ENCODE data around the gene ZBTB8OS.
"Not testable (repeated sequence)": the region's sequence is repeated elsewhere in the genome, so short reads cannot be mapped to it uniquely, and the experiment has no call there.

Gene ZBTB8OS

GRCh38 chr1:32647308-32648134 is 2.8 kb downstream of the ZBTB8OS start:
- peak in 1 of 2 experiments; percentile 14 for DNase-seq

GRCh38 chr1:32644426-32644825 is 5.9 kb downstream of the ZBTB8OS start:
- no peak for DNase-seq

DNA sequence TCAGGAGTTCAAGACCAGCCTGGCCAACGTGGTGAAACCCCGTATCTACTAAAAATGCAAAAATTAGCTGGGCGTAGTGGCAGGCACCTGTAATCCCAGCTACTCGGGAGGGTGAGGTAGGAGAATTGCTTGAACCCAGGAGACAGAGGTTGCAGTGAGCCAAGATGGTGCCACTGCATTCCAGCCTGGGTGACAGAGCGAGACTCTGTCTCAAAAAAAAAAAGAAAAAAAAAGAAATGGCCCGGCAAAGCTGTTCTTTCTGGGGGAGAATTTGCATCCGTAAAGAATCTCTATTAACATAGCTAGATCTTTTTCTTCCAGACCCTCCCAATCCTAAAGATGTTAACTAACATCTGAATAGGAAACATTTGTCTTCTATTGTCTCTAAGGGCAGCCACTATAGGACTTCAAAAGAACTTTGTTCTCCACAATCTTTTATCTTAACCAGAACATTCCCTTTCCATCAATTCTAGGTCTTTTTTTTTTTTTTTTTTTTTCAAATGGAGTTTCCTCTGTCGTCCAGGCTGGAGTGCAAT is 8.0 kb downstream of the ZBTB8OS start:
- DNase-seq, result not testable (repeated sequence)

- no peak for DNase-seq
These were observed 10.8 kb downstream of the ZBTB8OS start for GRCh38 chr1:32639489-32640075.

DNA sequence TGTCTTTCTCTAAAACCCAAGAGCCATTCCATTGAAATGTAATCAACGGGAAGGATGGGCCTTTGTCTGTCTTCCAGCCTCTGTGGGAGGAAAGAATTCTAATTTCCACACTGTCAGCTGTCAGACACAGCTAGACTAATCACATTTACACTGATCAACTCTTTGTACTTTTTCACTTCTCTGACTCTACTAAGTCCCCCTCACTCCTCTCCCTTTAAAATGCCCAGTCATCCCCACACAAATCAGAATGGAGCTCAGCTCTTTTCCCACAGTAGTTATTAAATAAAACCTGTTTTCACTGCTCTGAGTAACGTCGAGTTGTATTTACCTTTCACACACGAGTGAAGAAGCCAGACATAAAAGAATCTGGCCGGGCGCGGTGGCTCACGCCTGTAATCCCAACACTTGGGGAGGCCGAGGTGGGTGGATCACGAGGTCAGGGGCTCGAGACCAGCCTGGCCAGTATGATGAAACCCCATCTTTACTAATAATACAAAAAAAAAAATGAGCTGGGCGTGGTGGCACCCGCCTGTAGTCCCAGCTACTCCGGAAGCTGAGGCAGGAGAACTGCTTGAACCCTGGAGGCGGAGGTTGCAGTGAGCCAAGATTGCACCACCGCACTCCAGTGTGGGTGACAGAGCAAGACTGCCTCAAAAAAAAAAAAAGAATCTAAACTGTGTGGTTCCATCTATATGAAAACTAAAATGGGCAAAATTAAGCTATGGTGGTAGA is 13.3 kb downstream of the ZBTB8OS start:
- DNase-seq, result no peak

GRCh38 chr1:32635508-32636277 is 14.7 kb downstream of the ZBTB8OS start:
- DNase-seq, result no peak

DNA sequence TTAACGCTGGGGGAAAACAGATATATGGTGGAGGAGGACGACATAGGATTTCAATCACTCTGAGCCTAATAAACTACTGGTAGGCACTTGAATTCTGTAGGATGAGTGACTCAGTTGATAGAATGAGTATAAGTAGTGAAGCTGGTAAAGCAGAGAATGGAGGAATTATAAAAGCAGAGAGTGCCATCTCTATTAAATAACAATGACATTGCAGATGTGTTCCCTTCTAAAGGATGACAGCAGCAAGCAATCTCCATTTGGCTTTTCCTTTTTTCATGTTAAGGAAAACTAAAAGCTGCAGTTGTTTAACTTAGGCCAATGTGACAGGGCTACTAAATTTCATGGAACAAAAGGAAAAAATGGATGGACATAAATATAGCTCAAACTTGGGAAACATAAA is 17.5 kb downstream of the ZBTB8OS start:
- DNase-seq, result no peak

DNA sequence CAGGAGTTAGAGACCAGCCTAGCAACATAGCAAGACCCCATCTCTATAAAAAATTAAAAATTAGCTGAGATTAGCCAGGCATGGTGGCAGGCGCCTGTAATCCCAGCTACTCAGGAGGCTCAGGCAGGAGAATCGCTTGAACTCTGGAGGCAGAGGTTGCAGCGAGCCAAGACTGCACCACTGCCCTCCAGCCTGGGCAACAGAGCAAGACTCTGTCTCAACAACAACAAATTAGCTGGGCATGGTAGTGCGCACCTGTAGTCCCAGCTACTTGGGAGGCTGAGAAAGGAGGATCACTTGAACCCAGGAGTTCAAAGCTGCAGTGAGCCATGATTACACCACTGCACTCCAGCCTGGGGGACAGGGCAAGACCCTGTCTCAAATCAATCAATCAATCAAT is 20.2 kb downstream of the ZBTB8OS start:
- not testable (repeated sequence) for DNase-seq

DNA sequence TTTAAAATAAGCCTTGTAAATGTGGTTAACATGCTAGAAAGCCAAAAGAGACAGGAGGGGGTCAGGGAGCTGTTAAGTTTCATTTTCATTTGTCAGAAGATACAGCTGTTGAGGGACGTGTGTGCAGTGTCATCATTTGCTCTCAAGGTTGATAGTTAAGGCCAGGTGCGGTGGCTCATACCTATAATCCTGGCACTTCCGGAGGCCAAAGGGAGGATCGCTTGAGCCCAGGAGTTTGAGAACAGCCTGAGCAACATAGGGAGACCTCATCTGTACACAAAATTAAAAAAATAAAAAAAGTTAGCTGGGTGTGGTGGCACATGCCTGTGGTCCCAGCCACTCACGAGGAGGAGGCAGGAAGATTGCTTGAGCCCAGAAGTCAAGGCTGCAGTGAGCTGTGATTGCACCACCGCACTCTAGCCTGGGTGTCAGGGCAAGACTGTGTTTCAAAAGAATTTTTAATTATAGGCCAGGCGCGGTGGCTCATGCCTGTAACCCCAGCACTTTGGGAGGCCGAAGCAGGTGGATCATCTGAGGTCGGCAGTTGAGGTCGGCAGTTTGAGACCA is 22.7 kb downstream of the ZBTB8OS start:
- DNase-seq, result no peak

GRCh38 chr1:32626176-32626575 is 24.2 kb downstream of the ZBTB8OS start:
- DNase-seq, result no peak

DNA sequence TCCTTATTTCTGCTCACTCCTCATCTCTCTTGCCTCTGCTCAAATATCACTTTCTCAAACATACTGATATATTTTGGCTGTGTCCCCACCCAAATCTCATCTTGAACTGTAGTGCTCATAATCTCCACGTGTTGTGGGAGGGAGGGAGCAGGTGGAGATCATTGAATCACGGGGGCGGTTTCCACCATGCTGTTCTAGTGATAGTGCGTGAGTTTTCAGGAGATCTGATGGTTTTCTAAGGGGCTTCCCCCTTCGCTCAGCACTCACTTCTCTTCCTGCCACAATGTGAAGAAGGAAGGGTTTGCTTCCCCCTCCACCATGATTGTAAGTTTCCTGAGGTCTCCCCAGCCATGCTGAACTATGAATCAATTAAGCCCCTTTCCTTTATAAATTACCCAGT is 26.6 kb downstream of the ZBTB8OS start:
- peak; percentile 9 to 21 for DNase-seq

DNA sequence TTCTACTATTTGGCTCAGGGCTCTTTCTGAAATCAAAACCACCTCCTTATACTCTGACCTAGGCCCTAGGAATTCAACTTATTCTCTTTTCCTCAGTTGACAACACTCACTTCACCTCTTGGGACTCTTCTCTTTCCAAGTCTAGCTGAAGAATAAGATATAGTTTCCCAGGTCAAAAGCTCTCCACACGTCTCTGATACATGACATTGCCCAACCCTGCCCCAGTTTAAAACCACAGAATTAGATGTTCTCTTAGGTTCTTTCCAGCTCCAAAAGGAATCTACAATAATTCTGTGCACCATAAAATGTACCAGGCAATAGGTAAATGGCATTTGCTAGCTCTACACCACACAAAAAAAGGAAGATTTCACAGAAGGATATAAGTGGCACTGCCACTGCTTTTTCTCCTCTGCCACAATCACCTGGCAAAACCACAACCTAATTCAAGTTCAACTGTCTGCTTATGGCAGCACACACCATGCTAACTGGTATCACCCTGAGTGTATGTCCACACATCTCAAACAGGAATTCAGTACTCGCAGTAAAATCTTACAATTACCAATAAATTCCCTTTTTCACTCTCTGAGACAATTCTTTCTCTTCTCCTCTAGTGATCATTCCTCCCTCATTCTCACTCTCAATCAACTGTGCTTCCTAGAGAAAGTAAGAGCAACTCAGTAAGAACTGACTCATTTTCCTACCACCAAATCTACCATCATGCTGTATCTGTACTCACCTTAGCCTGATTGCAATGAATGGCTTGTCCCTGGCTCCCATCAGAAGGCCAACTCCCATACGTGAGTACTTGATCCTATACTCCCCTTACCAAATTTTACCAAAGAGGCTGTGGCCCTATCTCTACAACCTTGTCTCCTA is 27.3 kb downstream of the ZBTB8OS start:
- DNase-seq, result no peak

- DNase-seq, result no peak
These were observed 28.1 kb downstream of the ZBTB8OS start for GRCh38 chr1:32622205-32622604.

DNA sequence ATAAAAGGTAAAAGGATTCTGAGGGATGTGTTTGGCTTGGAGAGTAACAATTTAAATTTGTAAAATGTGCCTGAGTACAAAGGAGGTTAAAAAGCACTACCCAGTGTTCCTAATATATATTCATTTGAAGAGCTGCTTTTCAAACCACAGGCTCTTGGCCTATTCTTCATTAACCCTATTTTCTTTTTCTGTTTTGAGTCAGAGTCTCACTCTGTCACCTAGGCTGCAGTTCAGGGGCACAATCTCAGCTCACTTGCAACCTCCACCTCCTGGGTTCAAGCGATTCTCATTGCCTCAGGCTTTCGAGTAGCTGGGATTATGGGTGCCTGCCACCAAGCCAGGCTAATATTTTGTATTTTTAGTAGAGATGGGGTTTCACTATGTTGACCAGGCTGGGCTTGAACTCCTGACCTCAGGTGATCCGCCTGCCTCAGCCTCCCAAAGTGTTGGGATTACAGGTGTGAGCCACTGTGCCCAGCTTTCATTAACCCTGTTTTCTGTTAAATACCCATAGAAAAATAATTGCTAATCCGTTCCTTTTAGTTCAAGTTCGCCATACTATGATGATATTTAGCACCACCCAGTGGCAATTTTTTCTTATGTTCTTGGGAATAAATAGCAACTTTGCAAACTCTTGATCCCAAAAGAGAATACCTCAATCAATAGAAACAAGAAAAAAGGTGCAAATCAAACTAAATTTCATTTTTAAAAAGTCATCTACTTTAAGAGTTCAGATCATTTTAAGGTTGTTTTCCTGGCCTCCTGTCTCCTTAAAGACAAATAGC is 30.5 kb downstream of the ZBTB8OS start:
- no peak for DNase-seq

GRCh38 chr1:32618673-32619221 is 31.6 kb downstream of the ZBTB8OS start:
- DNase-seq, result no peak

DNA sequence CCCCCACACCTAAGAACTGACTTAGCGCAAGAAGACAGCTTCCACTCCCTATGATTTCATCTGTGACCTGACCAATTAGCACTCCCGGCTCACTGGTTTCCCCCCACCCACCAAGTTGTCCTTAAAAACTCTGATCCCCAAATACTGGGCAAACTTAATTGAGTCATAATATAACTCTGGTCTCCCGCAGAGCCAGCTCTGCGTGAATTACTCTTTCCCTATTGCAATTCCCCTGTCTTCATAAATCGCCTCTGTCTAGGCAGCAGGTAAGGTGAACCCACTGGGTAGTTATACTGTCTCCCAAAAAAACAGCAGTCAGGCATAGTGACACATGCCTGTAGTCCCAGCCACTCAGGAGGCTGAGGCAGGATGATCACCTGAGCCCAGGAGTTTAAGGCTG is 36.9 kb downstream of the ZBTB8OS start:
- no peak for DNase-seq

DNA sequence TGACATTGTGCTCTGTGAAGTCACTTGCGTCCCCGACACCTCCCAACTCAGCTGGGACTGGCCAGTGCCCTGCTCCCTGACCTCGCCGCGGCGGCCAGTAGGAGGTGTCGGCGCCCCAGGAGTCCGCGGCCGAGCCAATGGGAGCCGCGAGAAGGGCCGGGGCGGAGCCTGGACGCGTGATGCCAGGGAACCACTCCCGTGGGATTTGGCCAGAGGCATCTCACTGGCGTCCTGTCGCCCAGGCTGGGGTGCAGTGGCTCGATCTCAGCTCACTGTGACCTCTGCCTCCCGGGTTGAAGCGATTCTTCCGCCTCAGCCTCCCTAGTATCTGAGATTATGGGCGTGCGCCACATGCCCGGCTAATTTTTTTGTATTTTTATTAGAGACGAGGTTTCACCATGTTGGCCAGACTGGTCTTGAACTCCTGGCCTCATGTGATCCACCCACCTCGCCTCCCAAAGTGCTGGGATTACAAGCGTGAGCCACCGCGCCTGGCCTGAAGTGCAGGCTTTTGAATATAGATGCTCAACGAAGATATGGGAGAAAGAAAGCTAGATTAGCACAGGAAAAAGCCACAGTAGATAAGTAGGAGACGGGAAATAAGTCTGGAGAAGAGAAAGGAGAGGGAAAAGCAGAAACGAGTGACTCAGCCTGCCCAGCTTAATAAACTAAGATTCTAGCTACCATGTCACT is 38.0 kb downstream of the ZBTB8OS start:
- DNase-seq, result peak; percentile 6 to 14

GRCh38 chr1:32611859-32612188 is 38.5 kb downstream of the ZBTB8OS start:
- no peak for DNase-seq

DNA sequence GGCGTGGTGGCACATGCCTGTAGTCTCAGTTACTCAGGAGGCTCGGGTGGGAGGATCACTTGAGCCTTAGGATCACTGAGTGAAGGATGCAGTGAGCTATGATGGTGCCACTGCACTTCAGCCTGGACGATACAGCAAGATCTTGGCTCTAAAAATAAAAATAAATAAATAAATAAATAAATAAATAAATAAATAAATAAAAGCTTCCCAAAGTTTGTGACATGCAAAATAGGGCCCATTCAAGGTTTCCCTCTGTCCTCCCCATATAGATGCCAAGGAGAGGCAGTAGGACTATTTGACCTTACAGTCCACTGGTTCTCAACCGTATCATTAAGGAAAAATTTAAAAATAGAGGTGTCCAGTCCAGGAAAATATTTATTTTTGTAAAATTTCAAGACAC is 41.2 kb downstream of the ZBTB8OS start:
- no peak for DNase-seq
